Activated naive CD4-positive, alpha-beta T cell treated with anti-CD3 and anti-CD28 coated beads, Interleukin-2, amount 10 ng/mL, durations not matched to agents 7 days and 5 days (primary cell): ENCODE results near the gene ALPK1.
"Not testable (repeated sequence)": the region's sequence is repeated elsewhere in the genome, so short reads cannot be mapped to it uniquely, and the experiment has no call there.

Experiments used
- CTCF ChIA-PET: fragments of 350-600 bp; sonication (Branson Sonifier 250); formaldehyde crosslinking; loops from one replicate; lab custom pipeline; 2021; ENCODE audit warnings: antibody characterized with exemption; lab: Charles Lee
- DNase-seq: peaks from one replicate; pipeline ENCODE4 v3.0.0-alpha.2; 2020
- H3K27ac Mint-ChIP-seq: one replicate; pipeline ENCODE4 v1.8.0; 2021; ENCODE audit warnings: mild to moderate bottlenecking, moderate library complexity, mixed read lengths
- H3K27me3 Mint-ChIP-seq: one replicate; pipeline ENCODE4 v1.8.0; 2021; ENCODE audit warnings: mild to moderate bottlenecking, mixed read lengths
- H3K36me3 Mint-ChIP-seq: one replicate; pipeline ENCODE4 v1.8.0; 2021; ENCODE audit warnings: mixed read lengths
- H3K4me1 Mint-ChIP-seq: one replicate; pipeline ENCODE4 v1.8.0; 2021; ENCODE audit warnings: mixed read lengths
- H3K4me3 Mint-ChIP-seq: one replicate; pipeline ENCODE4 v1.8.0; 2021; ENCODE audit warnings: mild to moderate bottlenecking, moderate library complexity, mixed read lengths
- H3K9me3 Mint-ChIP-seq: one replicate; pipeline ENCODE4 v1.8.0; 2021; ENCODE audit warnings: mixed read lengths

Gene ALPK1

GRCh38 chr4:112448306-112449132 is 151.3 kb downstream of the ALPK1 start:
- CTCF ChIA-PET = interaction anchor here (0.7 kb wide), 1 partner anchor 11 kb away, joined by 3 read pairs; no protein-coding TSS in a partner anchor
- peaks cover 1% of the 10 kb centered on the region for H3K36me3 Mint-ChIP-seq
- no peak for DNase-seq
- H3K4me3 Mint-ChIP-seq = no peak overlapping the region
- H3K27me3 Mint-ChIP-seq = no peaks in the 10 kb centered on the region
- H3K9me3 Mint-ChIP-seq = peaks cover 3% of the 10 kb centered on the region
- H3K4me1 Mint-ChIP-seq = no peaks in the 10 kb centered on the region
- no peak overlapping the region for H3K27ac Mint-ChIP-seq

- Mint-ChIP-seq H3K4me3 (no peak overlapping the region), H3K4me1 (no peaks in the 10 kb centered on the region), H3K27me3 (no peaks in the 10 kb centered on the region), H3K9me3 (peaks cover 3% of the 10 kb centered on the region), H3K36me3 (peaks cover 1% of the 10 kb centered on the region), H3K27ac (no peak overlapping the region)
- no peak for DNase-seq
- CTCF ChIA-PET = no interaction called here
Observed at GRCh38 chr4:112449708-112450107, 152.5 kb downstream of the ALPK1 start.

GRCh38 chr4:112451104-112451503 is 153.9 kb downstream of the ALPK1 start:
- CTCF ChIA-PET = no interaction called here
- Mint-ChIP-seq H3K27me3 (no peaks in the 10 kb centered on the region), H3K4me3 (no peak overlapping the region), H3K36me3 (no peaks in the 10 kb centered on the region), H3K9me3 (no peaks in the 10 kb centered on the region), H3K27ac (no peak overlapping the region), H3K4me1 (no peaks in the 10 kb centered on the region)
- DNase-seq = no peak

- no peaks in the 10 kb centered on the region for H3K27me3 Mint-ChIP-seq
- no peaks in the 10 kb centered on the region for H3K4me1 Mint-ChIP-seq
- DNase-seq = no peak
- no peak overlapping the region for H3K27ac Mint-ChIP-seq
- CTCF ChIA-PET = no interaction called here
- H3K4me3 Mint-ChIP-seq = no peak overlapping the region
- no peaks in the 10 kb centered on the region for H3K9me3 Mint-ChIP-seq
- no peaks in the 10 kb centered on the region for H3K36me3 Mint-ChIP-seq
Observed at GRCh38 chr4:112451831-112452230, 154.7 kb downstream of the ALPK1 start.

- DNase-seq = no peak
- Mint-ChIP-seq H3K27ac (no peak overlapping the region), H3K27me3 (no peaks in the 10 kb centered on the region), H3K4me1 (no peaks in the 10 kb centered on the region), H3K36me3 (no peaks in the 10 kb centered on the region), H3K4me3 (no peak overlapping the region), H3K9me3 (no peaks in the 10 kb centered on the region)
- CTCF ChIA-PET = no interaction called here
Observed at GRCh38 chr4:112453321-112453720, 156.2 kb downstream of the ALPK1 start.

GRCh38 chr4:112472318-112472717 is 175.1 kb downstream of the ALPK1 start:
- no peak overlapping the region for H3K27ac Mint-ChIP-seq
- H3K4me3 Mint-ChIP-seq = no peak overlapping the region
- DNase-seq = no peak
- CTCF ChIA-PET = no interaction called here
- no peaks in the 10 kb centered on the region for H3K4me1 Mint-ChIP-seq
- H3K27me3 Mint-ChIP-seq = peaks cover 8% of the 10 kb centered on the region
- H3K9me3 Mint-ChIP-seq = no peaks in the 10 kb centered on the region
- no peaks in the 10 kb centered on the region for H3K36me3 Mint-ChIP-seq

- H3K4me1 Mint-ChIP-seq = no peaks in the 10 kb centered on the region
- CTCF ChIA-PET = no interaction called here
- H3K27ac Mint-ChIP-seq = no peak overlapping the region
Observed at GRCh38 chr4:112473985-112474384, 176.8 kb downstream of the ALPK1 start.

GRCh38 chr4:112485930-112486329 is 188.8 kb downstream of the ALPK1 start:
- no peak overlapping the region for H3K4me3 Mint-ChIP-seq
- DNase-seq = no peak
- no peak overlapping the region for H3K27ac Mint-ChIP-seq
- H3K9me3 Mint-ChIP-seq = peaks cover 11% of the 10 kb centered on the region
- no peaks in the 10 kb centered on the region for H3K4me1 Mint-ChIP-seq
- H3K27me3 Mint-ChIP-seq = no peaks in the 10 kb centered on the region
- H3K36me3 Mint-ChIP-seq = no peaks in the 10 kb centered on the region
- CTCF ChIA-PET = no interaction called here

More at GRCh38 chr4:112473985-112474384, 176.8 kb downstream of the ALPK1 start:
- Mint-ChIP-seq H3K27me3 (peaks cover 8% of the 10 kb centered on the region), H3K4me3 (no peak overlapping the region), H3K9me3 (no peaks in the 10 kb centered on the region), H3K36me3 (no peaks in the 10 kb centered on the region)
- DNase-seq = no peak

- H3K36me3 Mint-ChIP-seq, DNase-seq, CTCF ChIA-PET, H3K27ac Mint-ChIP-seq, H3K27me3 Mint-ChIP-seq, H3K4me3 Mint-ChIP-seq, H3K4me1 Mint-ChIP-seq: not testable (repeated sequence)
- peaks cover 12% of the 10 kb centered on the region for H3K9me3 Mint-ChIP-seq
Observed at GRCh38 chr4:112490808-112491207, 193.6 kb downstream of the ALPK1 start.
